Mucosa of rectum (tissue), 2 donors: Measurements from ENCODE around the gene FITM1.

Source experiments
- H3K27ac ChIP-seq, 2 donors: one replicate each; pipeline ENCODE4 v1.7.0; 2013; ENCODE audit warnings: inconsistent platforms in 2 of 2, low read depth in 2 of 2, low read length in 2 of 2
- H3K27me3 ChIP-seq, 2 donors: one replicate each; pipeline ENCODE4 v1.7.0; 2013; ENCODE audit warnings: low read length in 2 of 2; ENCODE audit not compliant: control insufficient read depth in 2 of 2, insufficient read depth in 2 of 2
- H3K36me3 ChIP-seq, 2 donors: one replicate each; pipeline ENCODE4 v1.7.0; 2013; ENCODE audit warnings: low read length in 2 of 2; ENCODE audit not compliant: control insufficient read depth in 2 of 2, insufficient read depth in 2 of 2
- H3K4me1 ChIP-seq, 2 donors: one replicate each; pipeline ENCODE4 v1.7.0; 2013; ENCODE audit warnings: low read length in 2 of 2, mild to moderate bottlenecking in 1 of 2; ENCODE audit not compliant: control insufficient read depth in 2 of 2, insufficient read depth in 2 of 2
- H3K4me3 ChIP-seq, 2 donors: one replicate each; pipeline ENCODE4 v1.7.0; 2013; ENCODE audit warnings: low read length in 2 of 2
- H3K9ac ChIP-seq, 2 donors: one replicate each; pipeline ENCODE4 v1.7.0; 2013; ENCODE audit warnings: low read length in 2 of 2, low read depth in 1 of 2, mild to moderate bottlenecking in 1 of 2
- H3K9me3 ChIP-seq, 2 donors: one replicate each; pipeline ENCODE4 v1.7.0; 2013; ENCODE audit warnings: low read length in 2 of 2; ENCODE audit not compliant: control insufficient read depth in 2 of 2
- donor health status: healthy.
- donor health status: Normal muscosa, but diverticular disease.

FITM1 gene

DNA sequence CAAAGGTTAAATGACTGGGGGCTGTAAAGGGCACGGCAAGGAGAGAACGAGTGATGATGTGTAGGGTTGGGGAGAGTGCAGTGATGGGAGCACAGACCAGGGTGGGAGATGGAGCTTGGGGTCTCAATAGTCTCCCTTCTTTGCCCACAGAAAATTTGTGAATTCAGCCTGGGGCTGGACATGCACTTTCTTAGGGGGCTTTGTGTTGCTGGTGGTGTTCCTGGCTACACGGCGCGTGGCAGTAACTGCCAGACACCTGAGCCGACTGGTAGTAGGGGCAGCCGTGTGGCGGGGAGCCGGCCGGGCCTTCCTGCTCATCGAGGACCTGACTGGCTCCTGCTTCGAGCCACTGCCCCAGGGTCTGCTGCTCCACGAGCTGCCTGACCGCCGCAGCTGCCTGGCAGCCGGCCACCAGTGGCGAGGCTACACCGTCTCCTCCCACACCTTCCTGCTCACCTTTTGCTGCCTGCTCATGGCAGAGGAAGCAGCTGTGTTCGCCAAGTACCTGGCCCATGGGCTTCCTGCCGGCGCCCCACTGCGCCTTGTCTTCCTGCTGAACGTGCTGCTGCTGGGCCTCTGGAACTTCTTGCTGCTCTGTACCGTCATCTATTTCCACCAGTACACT, 1.7 kb downstream of the FITM1 start:
- H3K9me3 ChIP-seq, result no peaks in the 10 kb centered on the region
- H3K4me3 ChIP-seq, result no peak overlapping the region
- peaks cover 11 to 12% of the 10 kb centered on the region in 2 donors for H3K4me1 ChIP-seq
- H3K9ac ChIP-seq, result no peak overlapping the region
- H3K36me3 ChIP-seq, result peaks cover under 1 to 1% of the 10 kb centered on the region in 2 donors
- H3K27me3 ChIP-seq, result no peaks in the 10 kb centered on the region
- peak overlapping the region in 1 of 2 donors; percentile 7 for H3K27ac ChIP-seq

DNA sequence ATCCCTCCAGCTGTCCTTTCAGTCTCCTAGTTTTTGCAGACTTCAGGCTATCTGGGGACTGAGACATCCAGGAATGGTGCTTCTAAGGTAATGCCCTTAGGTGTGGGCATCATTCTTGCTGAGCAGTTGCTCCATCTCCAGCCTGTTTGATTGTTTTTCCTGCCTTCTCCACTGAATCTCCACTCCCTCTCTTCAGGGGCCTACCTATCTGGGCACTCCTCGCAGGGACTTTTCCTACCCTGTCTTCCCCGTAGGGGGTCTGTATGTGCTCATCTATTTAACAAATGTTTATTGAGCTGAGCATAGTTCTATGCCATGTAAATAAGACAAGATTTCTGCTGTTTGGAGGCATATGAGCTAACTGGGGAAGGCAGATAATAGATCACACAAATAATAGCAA, 2.5 kb downstream of the FITM1 start:
- H3K27me3 ChIP-seq, result no peaks in the 10 kb centered on the region
- no peak overlapping the region for H3K9ac ChIP-seq
- peaks cover 8 to 9% of the 10 kb centered on the region in 2 donors for H3K36me3 ChIP-seq
- H3K9me3 ChIP-seq, result no peaks in the 10 kb centered on the region
- H3K27ac ChIP-seq, result no peak overlapping the region
- peaks cover 15% of the 10 kb centered on the region in 2 donors for H3K4me1 ChIP-seq
- H3K4me3 ChIP-seq, result no peak overlapping the region

DNA sequence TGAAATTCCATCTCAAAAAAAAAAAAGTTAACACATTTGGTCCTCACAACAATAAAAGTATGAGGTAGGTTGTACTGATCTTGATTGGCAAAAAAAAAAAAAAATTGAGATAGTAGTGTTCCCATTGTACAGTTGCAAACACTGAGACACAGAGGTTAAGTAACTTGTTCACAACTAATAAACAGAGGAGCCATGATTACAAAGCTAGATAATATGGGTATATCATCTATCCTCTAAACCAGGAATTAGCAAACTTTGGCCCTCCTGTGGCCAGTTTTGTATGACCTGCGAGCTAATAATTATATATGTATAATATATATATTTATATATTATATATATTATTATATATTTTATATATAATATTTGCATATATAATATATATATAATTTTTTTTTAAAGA, 3.3 kb downstream of the FITM1 start:
- Histone ChIP-seq H3K4me1 (peaks cover 15 to 18% of the 10 kb centered on the region in 2 donors), H3K27ac (no peak overlapping the region)

DNA sequence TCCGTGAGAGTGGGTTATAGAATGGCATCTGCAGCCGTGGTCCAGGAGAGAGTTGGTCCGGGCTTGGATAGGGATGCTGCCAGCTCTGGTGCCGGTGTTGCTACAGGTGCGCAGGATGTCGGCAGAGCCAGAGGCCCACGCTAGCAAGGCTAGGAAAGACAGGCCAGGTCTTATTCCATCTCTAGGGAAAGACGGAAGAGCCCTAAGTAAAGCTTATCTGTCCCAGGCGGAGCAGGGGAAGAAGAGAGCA, 5.0 kb downstream of the FITM1 start:
- Histone ChIP-seq H3K36me3 (peaks cover 23 to 25% of the 10 kb centered on the region in 2 donors), H3K27ac (peak overlapping the region; percentile 81 to 91), H3K9ac (peak overlapping the region; percentile 79 to 81), H3K4me1 (peaks cover 19 to 22% of the 10 kb centered on the region in 2 donors), H3K4me3 (peak overlapping the region; percentile 85 to 92), H3K9me3 (no peaks in the 10 kb centered on the region), H3K27me3 (no peaks in the 10 kb centered on the region)

More for the DNA sequence above, 3.3 kb downstream of the FITM1 start:
- H3K9ac ChIP-seq, result no peak overlapping the region
- H3K9me3 ChIP-seq, result no peaks in the 10 kb centered on the region
- no peaks in the 10 kb centered on the region for H3K27me3 ChIP-seq
- peaks cover 14 to 16% of the 10 kb centered on the region in 2 donors for H3K36me3 ChIP-seq
- H3K4me3 ChIP-seq, result no peak overlapping the region

DNA sequence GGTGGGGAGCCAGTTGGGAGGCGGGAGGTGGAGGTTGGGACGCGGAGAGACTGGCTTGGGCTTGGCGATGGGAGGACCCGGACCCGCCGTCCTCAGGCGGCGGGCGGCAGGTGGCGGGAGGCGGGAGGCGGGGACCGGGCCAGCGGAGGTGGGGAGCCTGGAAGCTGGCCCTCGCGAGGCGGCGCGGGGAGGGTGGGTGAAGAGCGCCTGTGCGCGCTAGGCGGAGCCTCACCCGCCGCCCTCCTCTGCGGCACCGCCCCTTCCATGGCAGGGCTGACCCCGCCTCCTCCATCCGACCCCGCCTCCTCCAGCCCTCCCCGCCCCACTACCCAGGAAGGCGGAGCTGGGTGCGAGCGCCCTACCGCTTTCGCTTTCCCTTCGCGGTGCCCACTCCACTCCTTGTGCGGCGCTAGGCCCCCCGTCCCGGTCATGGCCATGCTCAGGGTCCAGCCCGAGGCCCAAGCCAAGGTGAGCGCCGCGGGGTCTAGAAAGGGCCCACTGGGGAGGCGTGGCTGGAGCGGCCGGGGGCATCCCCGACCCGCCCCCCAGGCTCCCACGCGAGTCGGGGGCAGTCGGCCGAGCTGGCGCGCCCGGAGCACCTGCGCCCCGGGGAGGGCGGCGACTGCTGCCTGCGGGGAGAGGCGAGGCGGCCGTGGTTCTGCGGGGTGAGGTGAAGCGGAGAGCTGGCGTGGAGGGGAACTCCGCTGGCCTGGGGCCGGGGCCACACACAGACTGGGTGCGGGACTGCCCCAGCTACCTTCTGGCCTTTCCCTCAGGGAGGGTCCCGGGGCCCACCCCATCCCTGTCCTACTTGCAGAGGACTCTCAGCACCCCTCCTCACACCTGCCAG, 5.6 kb downstream of the FITM1 start, which contains the start of gene PSME1:
Gene PSME1, plus strand, starts transcription at position 361 of the 850 bp plus-strand sequence. Its CDS starts 69 bp downstream, at position 430.
- peak within 1 kb of the TSS; percentile 87 to 91 for H3K27ac ChIP-seq
- no peaks in the 10 kb centered on the region for H3K9me3 ChIP-seq
- H3K36me3 ChIP-seq, result peaks cover 23 to 25% of the 10 kb centered on the region in 2 donors
- H3K4me3 ChIP-seq, result peak within 1 kb of the TSS; percentile 85 to 92
- H3K4me1 ChIP-seq, result peaks cover 19 to 24% of the 10 kb centered on the region in 2 donors
- no peaks in the 10 kb centered on the region for H3K27me3 ChIP-seq
- peak within 1 kb of the TSS; percentile 86 to 94 for H3K9ac ChIP-seq

DNA sequence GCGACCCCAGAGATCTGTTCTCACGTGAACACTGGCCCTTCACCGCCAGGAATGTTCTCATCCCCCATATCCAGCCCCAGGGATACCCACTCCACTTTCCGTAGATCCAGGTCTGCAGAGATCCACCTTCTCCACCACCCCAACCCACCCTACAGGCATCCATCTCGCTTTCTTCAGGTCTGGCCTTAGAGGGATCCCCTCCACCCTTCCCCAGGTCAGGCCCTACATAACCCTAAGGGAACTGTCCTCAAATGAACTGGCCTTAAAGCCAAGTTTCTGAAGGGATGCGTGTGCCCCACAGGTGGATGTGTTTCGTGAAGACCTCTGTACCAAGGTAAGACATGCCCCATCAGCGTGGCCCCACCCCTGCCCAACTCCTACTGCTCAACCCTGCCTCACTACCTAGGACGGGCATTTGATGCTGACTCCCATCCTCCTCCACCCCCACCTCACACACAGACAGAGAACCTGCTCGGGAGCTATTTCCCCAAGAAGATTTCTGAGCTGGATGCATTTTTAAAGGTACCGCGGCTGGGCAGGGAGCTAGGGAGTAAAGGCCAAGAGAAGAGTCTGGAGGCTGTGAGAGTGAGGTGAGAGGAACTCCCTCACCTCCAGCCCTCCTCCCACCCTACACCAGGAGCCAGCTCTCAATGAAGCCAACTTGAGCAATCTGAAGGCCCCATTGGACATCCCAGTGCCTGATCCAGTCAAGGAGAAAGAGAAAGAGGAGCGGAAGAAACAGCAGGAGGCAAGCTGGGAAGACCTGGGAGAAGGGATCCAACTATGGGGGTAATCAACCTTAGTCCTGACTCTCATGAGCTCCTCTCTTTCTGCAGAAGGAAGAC, 6.4 kb downstream of the FITM1 start:
- H3K9me3 ChIP-seq, result no peaks in the 10 kb centered on the region
- peak overlapping the region; percentile 86 to 94 for H3K9ac ChIP-seq
- H3K4me3 ChIP-seq, result peak overlapping the region; percentile 83 to 92
- peaks cover 23 to 25% of the 10 kb centered on the region in 2 donors for H3K36me3 ChIP-seq
- peak overlapping the region; percentile 87 to 91 for H3K27ac ChIP-seq
- no peaks in the 10 kb centered on the region for H3K27me3 ChIP-seq
- H3K4me1 ChIP-seq, result peaks cover 22 to 27% of the 10 kb centered on the region in 2 donors

DNA sequence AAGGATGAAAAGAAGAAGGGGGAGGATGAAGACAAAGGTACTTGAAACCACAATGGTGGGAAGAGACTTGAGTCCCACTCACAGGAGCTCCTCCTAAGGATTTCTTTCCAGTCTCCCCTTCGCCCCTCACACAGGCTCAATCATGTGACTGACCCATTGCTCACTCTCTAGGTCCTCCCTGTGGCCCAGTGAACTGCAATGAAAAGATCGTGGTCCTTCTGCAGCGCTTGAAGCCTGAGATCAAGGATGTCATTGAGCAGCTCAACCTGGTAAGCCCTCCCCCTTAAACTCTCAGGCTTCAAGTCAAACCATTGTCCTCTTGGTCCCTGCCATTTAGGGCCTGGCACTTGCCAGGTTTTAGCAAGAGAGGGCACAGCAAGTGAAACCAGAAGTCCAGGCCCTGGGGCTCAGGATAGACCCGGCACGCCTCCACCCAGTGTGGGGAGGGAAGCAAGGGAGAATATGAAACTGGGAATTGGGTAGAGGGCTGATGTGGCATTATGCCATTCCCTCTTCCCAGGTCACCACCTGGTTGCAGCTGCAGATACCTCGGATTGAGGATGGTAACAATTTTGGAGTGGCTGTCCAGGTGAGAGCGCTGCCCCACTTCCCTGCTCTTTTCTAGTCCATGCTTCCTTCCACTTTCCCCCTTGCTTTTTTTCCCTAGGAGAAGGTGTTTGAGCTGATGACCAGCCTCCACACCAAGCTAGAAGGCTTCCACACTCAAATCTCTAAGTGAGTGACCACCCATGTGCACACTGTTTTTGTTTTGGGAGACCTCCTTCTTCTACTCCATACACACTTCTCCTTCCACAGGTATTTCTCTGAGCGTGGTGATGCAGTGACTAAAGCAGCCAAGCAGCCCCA, 7.3 kb downstream of the FITM1 start:
- Histone ChIP-seq H3K4me3 (peak overlapping the region; percentile 83 to 92), H3K27ac (peak overlapping the region in 1 of 2 donors; percentile 16), H3K27me3 (no peaks in the 10 kb centered on the region), H3K9me3 (no peaks in the 10 kb centered on the region), H3K36me3 (peaks cover 23 to 25% of the 10 kb centered on the region in 2 donors), H3K9ac (no peak overlapping the region), H3K4me1 (peaks cover 28 to 31% of the 10 kb centered on the region in 2 donors)

DNA sequence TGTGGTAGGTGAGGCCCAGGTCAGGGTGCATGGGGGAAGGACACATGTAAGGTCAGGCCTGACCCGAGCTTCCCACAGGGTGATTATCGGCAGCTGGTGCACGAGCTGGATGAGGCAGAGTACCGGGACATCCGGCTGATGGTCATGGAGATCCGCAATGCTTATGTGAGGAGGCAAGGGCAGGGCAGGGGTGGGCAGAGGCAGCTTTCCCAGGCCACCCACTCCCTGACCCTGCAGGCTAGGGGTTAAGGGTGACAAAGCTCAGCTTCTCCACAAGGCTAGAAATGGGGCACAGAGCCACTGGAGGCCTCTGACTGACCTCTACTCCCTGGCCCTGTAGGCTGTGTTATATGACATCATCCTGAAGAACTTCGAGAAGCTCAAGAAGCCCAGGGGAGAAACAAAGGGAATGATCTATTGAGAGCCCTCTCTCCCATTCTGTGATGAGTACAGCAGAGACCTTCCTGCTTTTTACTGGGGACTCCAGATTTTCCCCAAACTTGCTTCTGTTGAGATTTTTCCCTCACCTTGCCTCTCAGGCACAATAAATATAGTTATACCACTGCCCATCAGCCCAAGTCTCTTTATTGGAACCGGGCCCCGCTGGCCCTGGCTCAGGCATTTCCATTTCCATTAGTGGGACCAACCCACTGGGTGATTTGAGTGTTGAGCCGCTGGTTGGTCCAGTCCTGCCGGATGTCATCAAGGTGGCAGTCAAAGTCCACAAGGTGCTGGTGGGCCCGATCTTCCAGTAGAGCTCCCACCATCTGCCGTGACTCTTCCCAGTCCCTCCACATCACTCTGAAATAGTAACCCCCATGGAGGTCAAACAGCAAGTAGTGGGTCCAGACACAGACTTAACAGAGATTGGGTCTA, 8.2 kb downstream of the FITM1 start:
- peaks cover 31 to 34% of the 10 kb centered on the region in 2 donors for H3K4me1 ChIP-seq
- no peak overlapping the region for H3K9ac ChIP-seq
- no peak overlapping the region for H3K27ac ChIP-seq
- H3K36me3 ChIP-seq, result peaks cover 28 to 32% of the 10 kb centered on the region in 2 donors
- H3K4me3 ChIP-seq, result no peak overlapping the region
- no peaks in the 10 kb centered on the region for H3K9me3 ChIP-seq
- no peaks in the 10 kb centered on the region for H3K27me3 ChIP-seq
